B cell (primary cell): Measurements from ENCODE around the gene ADRA1B.

ENCODE experiments used
- EZH2 ChIP-seq: IDR thresholded peaks from 2 replicates; pipeline ENCODE4 v1.6.1; 2012; ENCODE audit warnings: borderline replicate concordance, low read depth, mild to moderate bottlenecking, moderate library complexity, low read length; ENCODE audit not compliant: insufficient read depth, poor library complexity, severe bottlenecking
- TF ChIP-seq, protein P1 (sequence below): fragments of 200-600 bp; IDR thresholded peaks from one replicate; pipeline ENCODE4 v1.8.0; 2022; ENCODE audit warnings: antibody characterized with exemption, mild to moderate bottlenecking

DNA sequence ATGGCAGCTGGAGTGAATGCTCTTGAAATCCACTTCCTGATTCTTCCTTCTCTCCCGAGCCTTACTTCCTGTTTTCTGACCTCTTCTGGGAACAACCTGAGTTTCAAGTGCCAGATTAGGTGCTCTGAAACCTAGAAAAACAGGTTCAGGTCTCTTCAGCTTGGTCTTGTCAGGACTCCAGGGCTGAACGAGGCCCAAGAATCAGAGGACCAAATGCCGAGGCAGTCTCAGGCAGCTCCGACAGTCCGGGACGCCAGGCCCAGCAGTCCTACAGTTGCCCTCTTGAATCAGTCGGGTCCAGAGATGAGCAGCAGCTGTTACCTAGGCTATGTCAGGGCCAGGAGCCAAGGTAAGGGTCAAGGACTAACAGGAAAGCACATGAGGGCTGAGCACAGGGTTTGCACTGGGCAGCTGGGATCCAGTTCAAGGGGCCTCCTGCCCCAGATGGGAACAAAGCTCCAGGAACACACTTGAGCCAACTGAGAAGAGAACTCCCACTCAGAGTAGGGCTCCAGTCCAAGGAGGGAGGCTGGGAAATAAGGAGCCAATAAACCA lies 38.3 kb upstream of the ADRA1B start:
- TF ChIP-seq EZH2, result no peak
- TF ChIP-seq, protein P1, sequence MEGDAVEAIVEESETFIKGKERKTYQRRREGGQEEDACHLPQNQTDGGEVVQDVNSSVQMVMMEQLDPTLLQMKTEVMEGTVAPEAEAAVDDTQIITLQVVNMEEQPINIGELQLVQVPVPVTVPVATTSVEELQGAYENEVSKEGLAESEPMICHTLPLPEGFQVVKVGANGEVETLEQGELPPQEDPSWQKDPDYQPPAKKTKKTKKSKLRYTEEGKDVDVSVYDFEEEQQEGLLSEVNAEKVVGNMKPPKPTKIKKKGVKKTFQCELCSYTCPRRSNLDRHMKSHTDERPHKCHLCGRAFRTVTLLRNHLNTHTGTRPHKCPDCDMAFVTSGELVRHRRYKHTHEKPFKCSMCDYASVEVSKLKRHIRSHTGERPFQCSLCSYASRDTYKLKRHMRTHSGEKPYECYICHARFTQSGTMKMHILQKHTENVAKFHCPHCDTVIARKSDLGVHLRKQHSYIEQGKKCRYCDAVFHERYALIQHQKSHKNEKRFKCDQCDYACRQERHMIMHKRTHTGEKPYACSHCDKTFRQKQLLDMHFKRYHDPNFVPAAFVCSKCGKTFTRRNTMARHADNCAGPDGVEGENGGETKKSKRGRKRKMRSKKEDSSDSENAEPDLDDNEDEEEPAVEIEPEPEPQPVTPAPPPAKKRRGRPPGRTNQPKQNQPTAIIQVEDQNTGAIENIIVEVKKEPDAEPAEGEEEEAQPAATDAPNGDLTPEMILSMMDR, result no peak
